Panc1 (cell line): ENCODE results near the gene TSPAN14. TPM values are rescaled to one million over a fixed set of nuclear protein-coding genes. Genes with fewer than 3 reads are reported as not detected.

Experiments
- ATAC-seq: fragments of 200-7000 bp; cut with Tn5 transposase; 2 replicates; pipeline ENCODE4 v1.9.1; 2020; ENCODE audit warnings: mild to moderate bottlenecking, moderate library complexity
- BruUV-seq: library from RNA; stranded (reverse); fragments of 400-500 nt; replicated peaks from 2 replicates; lab custom pipeline; 2021; lab: Mats Ljungman, UMichigan
- CTCF ChIA-PET: fragments of 300-600 bp; sonication (Branson Sonifier 250); formaldehyde crosslinking; loops from one replicate; lab custom pipeline; 2022; ENCODE audit warnings: antibody characterized with exemption; lab: Charles Lee
- POLR2A ChIA-PET: fragments of 300-600 bp; sonication (Branson Sonifier 250); formaldehyde crosslinking; loops from one replicate; lab custom pipeline; 2022; ENCODE audit warnings: antibody characterized with exemption; lab: Charles Lee
- DNase-seq: peaks from one replicate; pipeline ENCODE4 v3.0.0-alpha.2; 2010; ENCODE audit warnings: low read depth, low spot score
- H3K27ac ChIP-seq: 2 replicates; pipeline ENCODE4 v1.5.1; 2011; ENCODE audit warnings: mild to moderate bottlenecking, low read length, inconsistent platforms
- H3K27me3 ChIP-seq: fragments of 200-500 bp; sonication (Bioruptor generic); 2 replicates; pipeline ENCODE4 v1.6.0; 2014; ENCODE audit warnings: low read length, inconsistent platforms; ENCODE audit not compliant: control insufficient read depth, insufficient read depth
- H3K36me3 ChIP-seq: fragments of 200-500 bp; sonication (Bioruptor generic); 2 replicates; pipeline ENCODE4 v1.5.1; 2014; ENCODE audit warnings: inconsistent platforms, mild to moderate bottlenecking, low read length, moderate library complexity; ENCODE audit not compliant: control insufficient read depth, insufficient read depth
- H3K4me1 ChIP-seq: 2 replicates; pipeline ENCODE4 v1.5.1; 2011; ENCODE audit warnings: inconsistent platforms, mild to moderate bottlenecking, low read length, moderate library complexity; ENCODE audit not compliant: control insufficient read depth, insufficient read depth
- H3K4me3 ChIP-seq, 2 experiments: 2 replicates each; pipeline ENCODE4 v1.5.1; 2011 to 2012; ENCODE audit warnings: low read depth in 2 of 2, low read length in 2 of 2, mild to moderate bottlenecking in 2 of 2, inconsistent platforms in 1 of 2, moderate library complexity in 1 of 2
- H3K9me3 ChIP-seq: fragments of 200-500 bp; sonication (Bioruptor generic); 2 replicates; pipeline ENCODE4 v1.5.1; 2014; ENCODE audit warnings: low read depth, mild to moderate bottlenecking, inconsistent platforms, low read length, moderate library complexity; ENCODE audit not compliant: control insufficient read depth, insufficient read depth
- CTCF ChIP-seq: fragments of 450-650 bp; IDR thresholded peaks from 2 replicates; pipeline ENCODE4 v1.5.1; 2017; ENCODE audit warnings: mild to moderate bottlenecking
- POLR2AphosphoS5 ChIP-seq: IDR thresholded peaks from 2 replicates; pipeline ENCODE4 v1.6.1; 2012; ENCODE audit warnings: mild to moderate bottlenecking, low read depth, low read length, moderate library complexity
- REST ChIP-seq, 2 experiments: IDR thresholded peaks; 2 replicates each; pipeline ENCODE4 v1.6.1; 2011 to 2012; ENCODE audit warnings: low read depth in 2 of 2, control low read depth in 1 of 2, low read length in 1 of 2, mild to moderate bottlenecking in 1 of 2, moderate library complexity in 1 of 2; ENCODE audit not compliant: insufficient read depth in 1 of 2
- SIN3A ChIP-seq: IDR thresholded peaks from 2 replicates; pipeline ENCODE4 v1.6.1; 2012; ENCODE audit warnings: low read depth, mild to moderate bottlenecking, low read length, moderate library complexity, borderline replicate concordance; ENCODE audit not compliant: insufficient read depth
- TCF7L2 ChIP-seq: IDR thresholded peaks from 2 replicates; pipeline ENCODE4 v1.6.1; 2011; ENCODE audit warnings: mild to moderate bottlenecking, low read depth, low read length, inconsistent platforms
- in situ Hi-C: cut with HindIII; loops from 2 replicates; pipeline ENCODE4 v1.10.0; 2016; ENCODE audit warnings: low sequenced_read_pairs, low pct_unique_long_range_greater_than_20kb
- intact Hi-C: fragments of 100-400 bp; cut with micrococcal nuclease; formaldehyde crosslinking; loops from one replicate; pipeline ENCODE4 v1.10.0; 2022; ENCODE audit not compliant: unreplicated experiment
- total RNA-seq: library from RNA; stranded (reverse); gene quantifications from one replicate; pipeline ENCODE4 v1.2.1, GENCODE V29; 2021; ENCODE audit not compliant: unreplicated experiment

TSPAN14 gene
- total RNA-seq, 1 experiment from 2014 or later = 39.0 TPM

- peak; percentile 57 for ATAC-seq
- ChIA-PET POLR2A (no interaction called here), CTCF (interaction anchor here (0.6 to 2.4 kb wide), 11 partner anchors 8 to 162 kb away, joined by 3 to 40 read pairs (median 5); no protein-coding TSS in a partner anchor)
- Histone ChIP-seq H3K27me3 (no peaks in the 10 kb centered on the region), H3K9me3 (no peaks in the 10 kb centered on the region), H3K36me3 (no peaks in the 10 kb centered on the region), H3K27ac (peak overlapping the region; percentile 40; the same call in 1 of the 2 replicates), H3K4me1 (0 out of 2 replicates have a peak, but pooled peaks cover under 1% of the 10 kb centered on the region), H3K4me3 (no peak overlapping the region)
- in situ Hi-C loops = no loop called here
- no TSS peak for BruUV-seq
- intact Hi-C loops = loop anchor here (1.0 to 5.0 kb wide), 2 partner anchors 61 to 123 kb away; no protein-coding TSS in a partner anchor
- DNase-seq = no peak
- no peak for TF ChIP-seq REST (IDR thresholded peaks at IDR 0.05; ENCODE audit: insufficient read depth in 1 of 2, low read depth in 2 of 2, low read length in 1 of 2)
- TF ChIP-seq SIN3A = no peak
- TF ChIP-seq TCF7L2 = no peak
- no peak for TF ChIP-seq CTCF
- TF ChIP-seq POLR2AphosphoS5 = no peak
Measured at GRCh38 chr10:80504897-80505465, 50.9 kb downstream of the TSPAN14 start.

GRCh38 chr10:80506189-80506575 is 52.1 kb downstream of the TSPAN14 start:
- intact Hi-C loops = loop anchor here (5.0 kb wide), 1 partner anchor 124 kb away; no protein-coding TSS in a partner anchor
- in situ Hi-C loops = no loop called here

More at GRCh38 chr10:80506189-80506575, 52.1 kb downstream of the TSPAN14 start:
- Histone ChIP-seq H3K4me1 (no peaks in the 10 kb centered on the region), H3K27me3 (no peaks in the 10 kb centered on the region), H3K4me3 (no peak overlapping the region), H3K27ac (no peak overlapping the region), H3K9me3 (no peaks in the 10 kb centered on the region), H3K36me3 (no peaks in the 10 kb centered on the region)
- TF ChIP-seq REST (IDR thresholded peaks at IDR 0.05; ENCODE audit: insufficient read depth in 1 of 2, low read depth in 2 of 2, low read length in 1 of 2) (no peak), TCF7L2 (no peak), POLR2AphosphoS5 (no peak), CTCF (no peak), SIN3A (no peak)
- CTCF ChIA-PET = interaction anchor here (0.6 to 2.4 kb wide), 17 partner anchors 8 to 207 kb away, joined by 3 to 40 read pairs (median 5); no protein-coding TSS in a partner anchor
- POLR2A ChIA-PET = no interaction called here
- ATAC-seq (no peak), DNase-seq (no peak)
- no TSS peak for BruUV-seq
